BE2C (cell line): ENCODE data around the gene NEBL.

Experiments used
- DNase-seq: peaks from one replicate; pipeline ENCODE4 v3.0.0-alpha.2; 2020
- H3K27me3 ChIP-seq: fragments of 250-450 bp; sonication (Bioruptor Pico); 2 replicates; pipeline ENCODE4 v1.5.1; 2020; ENCODE audit warnings: mild to moderate bottlenecking
- H3K36me3 ChIP-seq: fragments of 250-450 bp; sonication (Bioruptor Pico); 2 replicates; pipeline ENCODE4 v1.5.1; 2020; ENCODE audit warnings: mild to moderate bottlenecking
- H3K4me1 ChIP-seq: fragments of 250-450 bp; sonication (Bioruptor Pico); 2 replicates; pipeline ENCODE4 v1.5.1; 2020
- H3K4me3 ChIP-seq: 2 replicates; pipeline ENCODE4 v1.5.1; 2011; ENCODE audit warnings: low read depth, low read length
- H3K9me3 ChIP-seq: fragments of 250-450 bp; sonication (Bioruptor Pico); 2 replicates; pipeline ENCODE4 v1.5.1; 2020
- TF ChIP-seq, protein P1 (sequence below): IDR thresholded peaks from 2 replicates; pipeline ENCODE4 v1.5.1; 2012; ENCODE audit warnings: mild to moderate bottlenecking, low read depth, low read length

The NEBL gene

DNA sequence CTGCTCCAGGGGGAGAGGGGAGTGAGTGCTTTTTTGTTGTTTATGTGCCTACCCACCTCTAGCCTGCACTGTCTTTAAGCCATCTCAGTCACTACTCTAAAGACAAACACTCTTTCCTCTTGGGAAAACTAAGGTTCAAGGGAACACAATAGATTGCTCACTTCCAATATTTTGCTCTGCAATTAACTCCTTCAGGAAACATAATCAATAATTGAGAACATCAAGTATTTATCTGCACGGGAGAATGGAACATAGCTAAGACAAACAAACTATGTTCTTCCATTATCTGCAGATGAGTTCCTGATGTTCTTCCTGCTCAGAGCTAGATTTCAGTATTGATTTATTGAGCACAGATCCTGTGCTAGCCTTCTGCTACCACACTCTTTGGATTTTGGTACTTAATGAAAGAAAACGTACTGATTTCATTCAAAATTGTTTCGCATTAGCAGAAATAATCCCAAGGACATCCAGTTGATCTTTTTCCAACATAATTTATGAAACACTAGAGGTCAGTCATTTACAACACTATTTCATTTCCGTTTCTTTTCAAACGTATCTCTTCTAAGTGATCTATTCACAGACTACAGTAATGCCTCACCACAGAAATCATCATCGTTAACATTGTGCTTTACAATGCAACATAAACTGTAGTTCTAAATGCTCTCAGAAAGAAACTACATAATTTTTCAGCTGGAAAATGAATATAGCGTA lies 8.3 kb downstream of the NEBL start:
- DNase-seq, result no peak
- peaks cover 30% of the 10 kb centered on the region for H3K4me1 ChIP-seq
- no peaks in the 10 kb centered on the region for H3K27me3 ChIP-seq
- no peaks in the 10 kb centered on the region for H3K36me3 ChIP-seq
- TF ChIP-seq, protein P1, sequence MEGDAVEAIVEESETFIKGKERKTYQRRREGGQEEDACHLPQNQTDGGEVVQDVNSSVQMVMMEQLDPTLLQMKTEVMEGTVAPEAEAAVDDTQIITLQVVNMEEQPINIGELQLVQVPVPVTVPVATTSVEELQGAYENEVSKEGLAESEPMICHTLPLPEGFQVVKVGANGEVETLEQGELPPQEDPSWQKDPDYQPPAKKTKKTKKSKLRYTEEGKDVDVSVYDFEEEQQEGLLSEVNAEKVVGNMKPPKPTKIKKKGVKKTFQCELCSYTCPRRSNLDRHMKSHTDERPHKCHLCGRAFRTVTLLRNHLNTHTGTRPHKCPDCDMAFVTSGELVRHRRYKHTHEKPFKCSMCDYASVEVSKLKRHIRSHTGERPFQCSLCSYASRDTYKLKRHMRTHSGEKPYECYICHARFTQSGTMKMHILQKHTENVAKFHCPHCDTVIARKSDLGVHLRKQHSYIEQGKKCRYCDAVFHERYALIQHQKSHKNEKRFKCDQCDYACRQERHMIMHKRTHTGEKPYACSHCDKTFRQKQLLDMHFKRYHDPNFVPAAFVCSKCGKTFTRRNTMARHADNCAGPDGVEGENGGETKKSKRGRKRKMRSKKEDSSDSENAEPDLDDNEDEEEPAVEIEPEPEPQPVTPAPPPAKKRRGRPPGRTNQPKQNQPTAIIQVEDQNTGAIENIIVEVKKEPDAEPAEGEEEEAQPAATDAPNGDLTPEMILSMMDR, result no peak
- H3K4me3 ChIP-seq, result peak overlapping the region; percentile 33
- no peaks in the 10 kb centered on the region for H3K9me3 ChIP-seq

- H3K4me1 ChIP-seq, result peaks cover 30% of the 10 kb centered on the region
- H3K4me3 ChIP-seq, result peak overlapping the region; percentile 33; the same call in 1 of the 2 replicates
- TF ChIP-seq, protein P1, result no peak
- no peaks in the 10 kb centered on the region for H3K36me3 ChIP-seq
- no peak for DNase-seq
- H3K9me3 ChIP-seq, result no peaks in the 10 kb centered on the region
- H3K27me3 ChIP-seq, result no peaks in the 10 kb centered on the region
These were observed 9.2 kb downstream of the NEBL start for GRCh38 chr10:20887706-20888555.

- H3K27me3 ChIP-seq, result no peaks in the 10 kb centered on the region
- peaks cover 26% of the 10 kb centered on the region for H3K4me1 ChIP-seq
- no peak for DNase-seq
- no peaks in the 10 kb centered on the region for H3K36me3 ChIP-seq
- H3K9me3 ChIP-seq, result no peaks in the 10 kb centered on the region
- TF ChIP-seq, protein P1, result no peak
- no peak overlapping the region for H3K4me3 ChIP-seq
These were observed 11.4 kb downstream of the NEBL start for GRCh38 chr10:20885678-20886077.

GRCh38 chr10:20883552-20883951 lies 13.6 kb downstream of the NEBL start:
- H3K9me3 ChIP-seq, result no peaks in the 10 kb centered on the region
- no peak for DNase-seq
- no peaks in the 10 kb centered on the region for H3K27me3 ChIP-seq
- TF ChIP-seq, protein P1, result no peak
- no peaks in the 10 kb centered on the region for H3K36me3 ChIP-seq
- H3K4me3 ChIP-seq, result no peak overlapping the region
- H3K4me1 ChIP-seq, result peaks cover 17% of the 10 kb centered on the region

GRCh38 chr10:20882091-20882490 lies 15.0 kb downstream of the NEBL start:
- Histone ChIP-seq H3K4me1 (peaks cover 8% of the 10 kb centered on the region; the same call in 1 of the 2 replicates), H3K4me3 (no peak overlapping the region), H3K9me3 (no peaks in the 10 kb centered on the region), H3K27me3 (no peaks in the 10 kb centered on the region), H3K36me3 (no peaks in the 10 kb centered on the region)
- DNase-seq, result no peak
- TF ChIP-seq, protein P1, result no peak

DNA sequence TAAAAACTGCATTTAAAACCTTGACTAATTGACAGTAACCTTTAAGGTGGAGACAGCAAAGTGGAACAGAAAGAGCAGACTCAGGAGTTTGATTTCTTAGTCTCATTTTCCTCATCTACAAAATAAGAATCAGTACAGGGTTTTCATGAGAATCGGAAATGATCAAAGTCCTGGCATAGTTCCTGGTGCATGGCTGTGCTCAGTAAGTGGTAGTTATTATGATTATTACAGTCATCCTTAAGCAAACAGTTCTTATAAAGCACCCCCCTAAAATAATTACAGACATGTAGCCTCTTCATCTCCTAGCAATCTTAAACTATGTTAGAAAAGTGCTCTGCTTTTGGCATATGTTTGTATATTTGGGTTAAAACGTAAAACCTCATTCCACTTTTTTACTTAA lies 18.0 kb downstream of the NEBL start:
- Histone ChIP-seq H3K9me3 (no peaks in the 10 kb centered on the region), H3K27me3 (no peaks in the 10 kb centered on the region), H3K4me3 (no peak overlapping the region), H3K4me1 (no peaks in the 10 kb centered on the region), H3K36me3 (no peaks in the 10 kb centered on the region)
- TF ChIP-seq, protein P1, result no peak
- DNase-seq, result no peak
